Left cardiac atrium (tissue), 4 donors: ENCODE data around the gene MRPL51. TPM values are rescaled to one million over a fixed set of nuclear protein-coding genes. Genes with fewer than 3 reads are reported as not detected.

Experiments
- ATAC-seq, 2 donors: fragments of 200-7000 bp; cut with Tn5 transposase; one replicate each; pipeline ENCODE4 v1.9.1; 2020; ENCODE audit warnings: mild to moderate bottlenecking in 2 of 2, moderate library complexity in 2 of 2
- DNase-seq: peaks from one replicate; pipeline ENCODE4 v3.0.0-alpha.2; 2020
- intact Hi-C, 2 donors: fragments of 100-400 bp; cut with DNase I; formaldehyde crosslinking; loops; one replicate each; pipeline versions ENCODE4 v1.14.1 to v1.15.1; 2022 to 2023
- total RNA-seq, 2 donors: library from RNA; stranded (reverse); fragmentation: NEBNext Ultra II Directional; extraction: Animal tissue kit (Norgen Biotek cat#: 25700); gene quantifications; one replicate each; pipeline ENCODE4 v1.2.1, GENCODE V29; 2021
- donor health status: DM: no; HTN: yes; CAD: no.
- donor health status: DM: no; HTN: yes; CAD: no; lungs with severe emphysema.
- donor health status: DM: yes; HTN: yes; CAD: no.
- donor health status: Dilated cardiomyopathy.

Gene MRPL51
- total RNA-seq, 2 donors from 2014 or later: 202 to 203 TPM

DNA sequence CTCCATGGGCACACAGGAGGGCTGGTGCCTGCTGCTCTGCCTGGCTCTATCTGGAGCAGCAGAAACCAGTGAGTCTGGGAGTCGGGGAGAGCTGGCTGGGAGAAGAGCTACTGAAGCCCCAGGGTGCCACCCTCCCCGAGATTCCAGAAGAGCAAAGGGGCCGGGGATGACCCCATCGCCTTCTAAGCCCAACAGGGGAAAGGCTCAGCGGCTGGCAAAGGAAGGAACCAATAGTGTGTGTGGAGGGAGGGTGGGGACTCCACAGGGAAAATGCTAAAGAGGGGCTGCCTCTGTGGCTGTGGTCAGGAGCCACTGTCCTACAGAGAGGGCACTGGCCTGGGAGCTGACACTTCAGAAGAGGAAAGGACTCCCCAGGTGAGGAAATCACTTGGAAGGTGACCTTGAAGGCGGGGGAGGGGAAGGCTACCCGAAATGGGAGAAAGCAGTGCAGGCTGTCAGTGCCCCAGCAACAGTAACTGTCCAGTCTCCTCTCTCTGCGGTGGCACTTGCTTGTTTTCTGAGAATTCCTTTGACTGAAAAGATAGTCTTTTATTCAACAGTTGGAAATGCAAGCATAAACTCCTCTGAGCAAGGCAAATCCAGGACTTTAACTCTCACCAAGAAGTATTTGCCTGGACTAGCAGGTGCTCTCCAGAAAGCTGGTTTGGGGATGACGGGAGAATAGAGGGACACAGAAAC, 40.7 kb downstream of the MRPL51 start:
- intact Hi-C loops: no loop called here
- ATAC-seq (peak; percentile 22 to 42), DNase-seq (peak; percentile 39)

DNA sequence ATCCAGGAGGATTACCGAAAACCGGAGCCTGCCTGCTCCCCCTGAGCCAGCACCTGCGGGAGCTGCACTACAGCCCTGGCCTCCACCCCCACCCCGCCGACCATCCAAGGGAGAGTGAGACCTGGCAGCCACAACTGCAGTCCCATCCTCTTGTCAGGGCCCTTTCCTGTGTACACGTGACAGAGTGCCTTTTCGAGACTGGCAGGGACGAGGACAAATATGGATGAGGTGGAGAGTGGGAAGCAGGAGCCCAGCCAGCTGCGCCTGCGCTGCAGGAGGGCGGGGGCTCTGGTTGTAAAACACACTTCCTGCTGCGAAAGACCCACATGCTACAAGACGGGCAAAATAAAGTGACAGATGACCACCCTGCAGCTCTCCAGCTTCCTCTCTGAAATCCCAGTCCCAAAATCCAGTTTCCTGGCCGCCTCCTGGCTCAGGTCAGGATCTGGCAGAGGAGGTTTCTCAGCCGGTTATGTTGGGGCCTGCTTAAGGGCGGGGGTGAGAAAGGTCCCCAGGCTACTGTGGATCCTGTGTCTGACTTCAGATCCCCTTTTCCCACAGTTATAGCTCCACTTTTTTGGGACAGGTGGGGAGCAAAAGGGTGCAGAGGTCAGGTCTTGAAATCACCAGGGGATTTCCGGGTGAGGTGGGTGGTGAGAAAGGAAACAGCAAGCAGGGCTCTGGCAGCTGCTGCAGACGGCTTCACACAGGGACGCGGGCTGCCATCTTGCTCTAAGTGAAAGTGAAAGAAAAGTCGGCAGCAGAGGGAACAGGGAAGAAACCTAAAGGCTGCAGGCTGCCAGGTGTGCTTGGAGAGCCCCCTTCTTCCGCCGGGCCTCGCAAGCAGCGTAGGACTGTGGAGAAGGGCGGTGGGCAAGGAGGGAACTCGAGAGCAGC, 41.5 kb downstream of the MRPL51 start, which contains the start of gene TAPBPL:
TAPBPL (plus strand) TSS at position 695 of the 897 bp plus-strand sequence. CDS start 207 bp downstream, outside the sequence.
- intact Hi-C loops: no loop called here

DNA sequence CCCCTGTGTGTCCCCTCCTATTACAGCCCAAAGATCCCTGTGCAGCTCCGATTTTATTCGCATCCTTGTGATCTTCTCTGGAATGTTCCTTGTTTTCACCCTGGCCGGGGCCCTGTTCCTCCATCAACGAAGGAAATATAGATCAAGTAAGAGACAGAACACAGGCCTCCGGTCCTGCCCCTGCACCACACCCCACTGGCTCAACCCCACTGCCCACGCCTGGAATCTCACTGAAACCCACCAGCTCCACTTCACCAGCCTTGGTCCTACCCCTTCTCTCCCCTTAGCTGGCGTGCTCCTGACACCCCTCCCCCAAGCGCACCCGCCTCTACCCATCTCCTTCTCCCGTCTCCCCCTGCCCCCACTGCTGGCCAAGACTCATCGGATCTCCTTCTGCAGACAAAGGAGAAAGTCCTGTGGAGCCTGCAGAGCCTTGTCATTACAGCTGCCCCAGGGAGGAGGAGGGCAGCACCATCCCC, 42.2 kb downstream of the MRPL51 start:
- ATAC-seq (peak; percentile 9 to 23), DNase-seq (no peak)
- intact Hi-C loops: no loop called here

More for the DNA sequence above, 41.5 kb downstream of the MRPL51 start, which contains the start of gene TAPBPL:
- ATAC-seq (peak; percentile 93 to 94), DNase-seq (peak; percentile 87)

DNA sequence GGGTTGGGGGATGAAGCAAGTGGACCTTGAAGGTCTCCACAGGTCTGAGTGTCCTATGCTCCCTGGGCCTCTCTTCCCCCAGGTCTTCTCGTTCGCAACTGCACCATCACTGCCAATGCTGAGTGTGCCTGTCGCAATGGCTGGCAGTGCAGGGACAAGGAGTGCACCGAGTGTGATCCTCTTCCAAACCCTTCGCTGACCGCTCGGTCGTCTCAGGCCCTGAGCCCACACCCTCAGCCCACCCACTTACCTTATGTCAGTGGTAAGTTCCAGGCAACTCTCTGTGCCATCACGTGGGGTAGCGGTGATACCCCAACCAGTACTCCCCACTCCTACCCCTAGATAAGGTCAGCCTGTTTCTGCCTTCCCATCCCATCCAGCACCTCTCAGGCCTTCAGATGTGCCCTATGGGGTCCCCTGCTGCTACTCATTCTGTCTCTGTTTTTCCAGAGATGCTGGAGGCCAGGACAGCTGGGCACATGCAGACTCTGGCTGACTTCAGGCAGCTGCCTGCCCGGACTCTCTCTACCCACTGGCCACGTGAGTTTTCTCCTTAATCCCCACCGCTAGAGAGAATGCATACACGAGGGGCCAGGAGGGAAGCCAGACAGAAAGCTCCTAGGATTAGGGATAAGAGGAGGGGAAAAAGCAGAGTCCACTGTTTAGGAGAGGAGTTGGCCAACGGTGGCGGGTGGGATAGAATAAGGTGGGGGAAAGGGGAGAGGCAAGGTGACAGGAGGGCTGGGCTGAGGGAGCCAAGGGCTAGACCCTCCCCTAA, 42.8 kb downstream of the MRPL51 start:
- DNase-seq: no peak
- intact Hi-C loops: no loop called here
- ATAC-seq: no peak

DNA sequence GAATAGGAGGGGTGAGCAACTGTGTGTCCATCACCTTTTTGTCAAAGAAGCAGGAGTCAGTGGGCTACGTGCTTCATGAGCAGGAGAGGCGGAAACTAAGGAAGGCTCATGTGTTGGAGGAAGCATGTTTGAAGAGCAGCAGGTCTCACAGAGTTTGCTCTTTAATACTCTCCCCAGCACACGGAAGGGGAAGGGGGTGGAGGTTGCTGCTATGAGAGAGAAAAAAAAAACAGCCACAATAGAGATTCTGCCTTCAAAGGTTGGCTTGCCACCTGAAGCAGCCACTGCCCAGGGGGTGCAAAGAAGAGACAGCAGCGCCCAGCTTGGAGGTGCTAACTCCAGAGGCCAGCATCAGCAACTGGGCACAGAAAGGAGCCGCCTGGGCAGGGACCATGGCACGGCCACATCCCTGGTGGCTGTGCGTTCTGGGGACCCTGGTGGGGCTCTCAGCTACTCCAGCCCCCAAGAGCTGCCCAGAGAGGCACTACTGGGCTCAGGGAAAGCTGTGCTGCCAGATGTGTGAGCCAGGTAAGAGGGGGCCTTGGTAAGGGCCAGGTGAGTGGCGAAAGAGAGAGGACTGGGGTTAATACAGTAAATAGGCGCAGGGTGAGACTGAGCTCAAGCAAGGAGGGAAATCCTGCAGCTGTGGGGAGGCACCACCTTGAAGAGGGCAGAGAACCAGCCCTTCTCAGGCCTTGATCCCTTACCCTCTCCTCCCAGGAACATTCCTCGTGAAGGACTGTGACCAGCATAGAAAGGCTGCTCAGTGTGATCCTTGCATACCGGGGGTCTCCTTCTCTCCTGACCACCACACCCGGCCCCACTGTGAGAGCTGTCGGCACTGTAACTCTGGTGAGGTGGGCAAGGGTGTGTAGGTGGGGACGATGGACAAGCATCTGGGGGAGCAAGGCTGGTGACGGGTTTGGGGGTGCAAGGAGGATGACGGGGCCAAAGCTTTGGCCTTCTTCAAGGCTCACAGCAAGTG, 48.1 kb downstream of the MRPL51 start, which contains the start of gene CD27:
CD27 (plus strand) TSS at position 252 of the 985 bp plus-strand sequence; CDS start at position 393, 141 bp downstream.
- no peak for DNase-seq
- peak in 1 of 2 donors; percentile 23 for ATAC-seq
- intact Hi-C loops: no loop called here

DNA sequence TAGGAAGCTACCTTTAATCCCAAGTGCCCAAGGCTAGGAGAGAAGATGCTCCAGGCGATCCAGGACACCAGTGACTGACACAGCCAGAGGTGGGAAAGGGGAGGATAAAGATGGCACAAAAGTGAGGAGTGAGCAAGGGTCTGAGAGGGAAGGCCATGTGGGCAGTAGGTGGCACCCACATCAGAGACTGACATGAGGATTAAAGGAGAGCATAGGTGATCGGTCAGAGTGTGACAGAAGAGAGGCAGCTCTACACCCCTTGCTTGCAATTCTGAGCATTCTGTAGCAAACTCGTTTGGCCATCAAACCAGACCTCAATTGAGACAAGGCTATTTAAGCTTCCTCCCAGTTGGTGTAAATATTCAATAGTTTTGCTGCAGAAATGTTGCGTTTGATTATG, 49.0 kb downstream of the MRPL51 start:
- ATAC-seq (no peak), DNase-seq (no peak)
- intact Hi-C loops: no loop called here

DNA sequence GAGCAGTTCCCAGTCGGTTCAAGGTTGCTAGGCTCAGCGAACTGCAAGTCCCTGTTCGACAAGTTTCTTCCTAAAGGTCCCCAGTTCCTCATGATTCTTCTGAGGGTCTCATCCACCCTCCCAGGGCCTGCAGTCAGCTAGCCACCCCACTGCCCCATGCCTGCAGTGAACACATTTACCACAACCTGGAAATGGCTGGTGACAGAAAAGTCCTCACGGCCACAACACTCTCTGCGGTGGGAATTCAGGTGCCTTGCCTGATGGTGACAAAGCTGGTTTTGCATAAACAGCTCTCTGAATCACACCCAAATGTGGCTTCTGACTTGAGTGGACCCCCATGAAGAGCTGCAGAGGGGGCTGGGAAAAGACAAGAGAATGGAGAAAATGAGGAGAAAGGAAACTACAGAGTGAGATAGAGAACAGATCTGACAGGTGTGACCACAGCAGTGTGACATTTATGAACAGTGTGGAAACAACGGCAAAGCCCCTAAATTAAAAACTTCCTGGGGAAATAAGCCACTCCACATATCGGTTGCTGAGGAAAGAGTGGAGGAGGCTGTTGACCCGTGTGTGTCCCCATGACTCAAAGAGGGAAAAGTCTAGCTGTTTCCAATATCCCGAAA, 49.6 kb downstream of the MRPL51 start:
- no peak for DNase-seq
- ATAC-seq: no peak
- intact Hi-C loops: no loop called here

DNA sequence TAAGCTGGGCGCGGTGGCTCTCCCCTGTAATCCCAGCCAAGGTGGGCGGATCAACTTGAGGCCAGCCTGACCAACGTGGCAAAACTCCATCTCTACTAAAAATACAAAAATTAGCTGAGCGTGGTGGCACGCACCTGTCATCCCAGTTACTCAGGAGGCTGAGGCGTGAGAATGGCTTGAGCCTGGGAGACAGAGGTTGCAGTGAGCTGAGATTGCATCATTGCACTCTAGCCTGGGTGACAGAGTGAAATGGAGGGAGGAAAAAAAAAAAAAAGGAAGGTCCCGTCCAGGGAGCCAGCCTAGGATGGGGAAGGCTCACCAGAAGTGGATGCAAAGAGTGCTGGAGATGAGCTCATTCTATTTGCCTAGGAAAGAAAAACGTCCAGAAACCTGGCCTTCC, 50.2 kb downstream of the MRPL51 start:
- intact Hi-C loops: no loop called here
- ATAC-seq: no peak
- DNase-seq: no peak

Other genes with a start within 250 kb of the MRPL51 start
- gene PLEKHG6, start 182.6 kb downstream of the MRPL51 start, total RNA-seq: 1 to 10 TPM; 5.0 to 6.8 TPM
- gene TNFRSF1A, start 151.2 kb downstream of the MRPL51 start, total RNA-seq: 100 to 1,000 TPM in 1 of 2 donors, 10 to 100 TPM in 1; 89.6 to 117 TPM
- gene SCNN1A, start 117.7 kb downstream of the MRPL51 start, total RNA-seq: 1 to 10 TPM in 1 of 2 donors, under 1 TPM in 1; 0.85 to 3.5 TPM
- gene LTBR, start 109.1 kb downstream of the MRPL51 start, total RNA-seq: 10 to 100 TPM; 40.4 to 66.6 TPM
- gene CD27, start 48.3 kb downstream of the MRPL51 start, total RNA-seq: under 1 TPM; 0.26 to 0.35 TPM
- 10 to 100 TPM; 11.8 to 15.2 TPM for gene TAPBPL, start 41.2 kb downstream of the MRPL51 start, total RNA-seq
- gene VAMP1, start 22.6 kb downstream of the MRPL51 start, total RNA-seq: 1 to 10 TPM; 3.6 to 6.2 TPM
- 10 to 100 TPM; 12.4 to 15.8 TPM for gene NCAPD2, start 840 bp upstream of the MRPL51 start, total RNA-seq
- 1,000 to 10,000 TPM; 3,044 to 4,078 TPM for gene GAPDH, start 41.3 kb upstream of the MRPL51 start, total RNA-seq
- gene IFFO1, start 62.8 kb upstream of the MRPL51 start, total RNA-seq: 10 to 100 TPM; 18.1 to 19.5 TPM
- gene NOP2, start 75.0 kb upstream of the MRPL51 start, total RNA-seq: 10 to 100 TPM; 16.0 to 30.5 TPM
- 100 to 1,000 TPM; 117 to 151 TPM for gene CHD4, start 114.1 kb upstream of the MRPL51 start, total RNA-seq
- gene LPAR5, start 142.7 kb upstream of the MRPL51 start, total RNA-seq: 1 to 10 TPM; 1.8 to 2.9 TPM
- gene ACRBP, start 154.2 kb upstream of the MRPL51 start, total RNA-seq: under 1 TPM; 0.60 to 0.88 TPM
- gene ING4, start 169.9 kb upstream of the MRPL51 start, total RNA-seq: 10 to 100 TPM; 16.8 to 28.5 TPM
- 10 to 100 TPM; 28.3 to 31.2 TPM for gene ZNF384, start 196.1 kb upstream of the MRPL51 start, total RNA-seq
- under 1 TPM; 0.18 to 0.42 TPM for gene PIANP, start 207.6 kb upstream of the MRPL51 start, total RNA-seq
- gene COPS7A, start 230.8 kb upstream of the MRPL51 start, total RNA-seq: 10 to 100 TPM; 61.3 to 71.2 TPM